Ectodermal cell (in vitro differentiated cells): ENCODE data around the gene ATIC.

Source experiments
- H3K27ac ChIP-seq: 2 replicates; pipeline ENCODE4 v1.7.0; 2013; ENCODE audit warnings: mild to moderate bottlenecking, low read depth, low read length; ENCODE audit not compliant: insufficient read depth, poor library complexity, severe bottlenecking
- H3K27me3 ChIP-seq: 2 replicates; pipeline ENCODE4 v1.7.0; 2013; ENCODE audit warnings: mild to moderate bottlenecking, low read length; ENCODE audit not compliant: insufficient read depth, control insufficient read depth, poor library complexity, severe bottlenecking
- H3K36me3 ChIP-seq: one replicate; pipeline ENCODE4 v1.7.0; 2013; ENCODE audit warnings: low read length; ENCODE audit not compliant: control insufficient read depth, insufficient read depth
- H3K4me1 ChIP-seq: one replicate; pipeline ENCODE4 v1.7.0; 2013; ENCODE audit warnings: low read length; ENCODE audit not compliant: control insufficient read depth, insufficient read depth
- H3K4me3 ChIP-seq: 2 replicates; pipeline ENCODE4 v1.7.0; 2013; ENCODE audit warnings: low read depth, low read length, control low read depth; ENCODE audit not compliant: insufficient read depth
- H3K9me3 ChIP-seq: 2 replicates; pipeline ENCODE4 v1.7.0; 2013; ENCODE audit warnings: mild to moderate bottlenecking, low read length, moderate library complexity; ENCODE audit not compliant: control insufficient read depth
- WGBS, 2 experiments: methylation state at CpG; one replicate each; pipeline ENCODE4 v1.1.7; 2013; ENCODE audit warnings: missing lambda C conversion rate in 2 of 2; 5-methylcytosine and 5-hydroxymethylcytosine counted together

ATIC gene

GRCh38 chr2:215338883-215339679 is 27.2 kb downstream of the ATIC start:
- Histone ChIP-seq H3K4me3 (no peak overlapping the region), H3K9me3 (no peaks in the 10 kb centered on the region), H3K27ac (no peak overlapping the region), H3K27me3 (no peaks in the 10 kb centered on the region), H3K4me1 (no peaks in the 10 kb centered on the region), H3K36me3 (peaks cover 49% of the 10 kb centered on the region)
- 94 to 97% methylated on average over 6 to 7 of the region's 7 CpGs for WGBS, 2 experiments

- Histone ChIP-seq H3K27me3 (no peaks in the 10 kb centered on the region), H3K9me3 (no peaks in the 10 kb centered on the region), H3K36me3 (peaks cover 42% of the 10 kb centered on the region)
These were observed 36.0 kb downstream of the ATIC start for GRCh38 chr2:215347878-215348277.

GRCh38 chr2:215352602-215353001 is 40.7 kb downstream of the ATIC start:
- no peaks in the 10 kb centered on the region for H3K4me1 ChIP-seq
- 70 to 74% methylated on average over 2 to 4 of the region's 4 CpGs for WGBS, 2 experiments
- H3K27me3 ChIP-seq, result no peaks in the 10 kb centered on the region
- peaks cover 16% of the 10 kb centered on the region for H3K36me3 ChIP-seq
- no peaks in the 10 kb centered on the region for H3K9me3 ChIP-seq
- H3K27ac ChIP-seq, result no peak overlapping the region
- no peak overlapping the region for H3K4me3 ChIP-seq

More at GRCh38 chr2:215347878-215348277, 36.0 kb downstream of the ATIC start:
- Histone ChIP-seq H3K27ac (no peak overlapping the region), H3K4me3 (no peak overlapping the region), H3K4me1 (no peaks in the 10 kb centered on the region)

GRCh38 chr2:215354771-215355695 is 43.2 kb downstream of the ATIC start:
- no peaks in the 10 kb centered on the region for H3K4me1 ChIP-seq
- no peaks in the 10 kb centered on the region for H3K9me3 ChIP-seq
- H3K36me3 ChIP-seq, result no peaks in the 10 kb centered on the region
- WGBS, 2 experiments, result 88 to 92% methylated on average over 8 to 9 of the region's 9 CpGs
- no peak overlapping the region for H3K4me3 ChIP-seq
- no peaks in the 10 kb centered on the region for H3K27me3 ChIP-seq
- H3K27ac ChIP-seq, result no peak overlapping the region

- Histone ChIP-seq H3K4me1 (no peaks in the 10 kb centered on the region), H3K9me3 (no peaks in the 10 kb centered on the region), H3K27ac (no peak overlapping the region), H3K36me3 (no peaks in the 10 kb centered on the region), H3K4me3 (no peak overlapping the region), H3K27me3 (no peaks in the 10 kb centered on the region)
- WGBS, 2 experiments, result 95 to 98% methylated on average over 7 of the region's 7 CpGs
These were observed 43.9 kb downstream of the ATIC start for GRCh38 chr2:215355801-215356200.

- H3K27me3 ChIP-seq, result no peaks in the 10 kb centered on the region
- H3K4me1 ChIP-seq, result no peaks in the 10 kb centered on the region
- WGBS, 2 experiments, result 96 to 97% methylated on average over 7 of the region's 7 CpGs
- H3K36me3 ChIP-seq, result no peaks in the 10 kb centered on the region
- H3K27ac ChIP-seq, result no peak overlapping the region
- no peak overlapping the region for H3K4me3 ChIP-seq
- no peaks in the 10 kb centered on the region for H3K9me3 ChIP-seq
These were observed 44.6 kb downstream of the ATIC start for GRCh38 chr2:215356334-215356947.

- no peaks in the 10 kb centered on the region for H3K36me3 ChIP-seq
- H3K4me1 ChIP-seq, result no peaks in the 10 kb centered on the region
- no peak overlapping the region for H3K4me3 ChIP-seq
- H3K27me3 ChIP-seq, result no peaks in the 10 kb centered on the region
- H3K27ac ChIP-seq, result no peak overlapping the region
- H3K9me3 ChIP-seq, result no peaks in the 10 kb centered on the region
- 92 to 94% methylated on average over 9 of the region's 9 CpGs for WGBS, 2 experiments
These were observed 45.1 kb downstream of the ATIC start for GRCh38 chr2:215356948-215357461.

- 98 to 99% methylated on average over 3 of the region's 3 CpGs for WGBS, 2 experiments
- H3K36me3 ChIP-seq, result peaks cover 4% of the 10 kb centered on the region
- no peaks in the 10 kb centered on the region for H3K27me3 ChIP-seq
- H3K9me3 ChIP-seq, result no peaks in the 10 kb centered on the region
- H3K4me1 ChIP-seq, result no peaks in the 10 kb centered on the region
- H3K27ac ChIP-seq, result no peak overlapping the region
- no peak overlapping the region for H3K4me3 ChIP-seq
These were observed 45.8 kb downstream of the ATIC start for GRCh38 chr2:215357660-215358059.

- Histone ChIP-seq H3K27me3 (no peaks in the 10 kb centered on the region), H3K36me3 (peaks cover 5% of the 10 kb centered on the region), H3K4me3 (no peak overlapping the region), H3K27ac (no peak overlapping the region), H3K4me1 (no peaks in the 10 kb centered on the region), H3K9me3 (no peaks in the 10 kb centered on the region)
- 93 to 98% methylated on average over 3 to 4 of the region's 4 CpGs for WGBS, 2 experiments
These were observed 46.5 kb downstream of the ATIC start for GRCh38 chr2:215358312-215358845.
